MM.1S (cell line): ENCODE measurements around the gene GNAL.
A peak's percentile ranks its signal among the peaks of the same experiment; 100 is the strongest.

Experiments
- CTCF ChIP-seq: fragments of 300-600 bp; sonication (generic); IDR thresholded peaks from 2 replicates; pipeline ENCODE4 v1.5.1; 2016; ENCODE audit warnings: antibody characterized with exemption, low read length, mixed read lengths
- EZH2phosphoT487 ChIP-seq: fragments of 300-600 bp; sonication (generic); IDR thresholded peaks from 2 replicates; pipeline ENCODE4 v1.6.1; 2018; ENCODE audit warnings: antibody characterized with exemption, low read length

- TF ChIP-seq CTCF: peak; percentile 32; the same call in 1 of the 2 replicates
- no peak for TF ChIP-seq EZH2phosphoT487
Observed at GRCh38 chr18:11728249-11728648, 39.2 kb downstream of the GNAL start.
